ENCODE results near the gene FAAP20.

Gene FAAP20, protein sequence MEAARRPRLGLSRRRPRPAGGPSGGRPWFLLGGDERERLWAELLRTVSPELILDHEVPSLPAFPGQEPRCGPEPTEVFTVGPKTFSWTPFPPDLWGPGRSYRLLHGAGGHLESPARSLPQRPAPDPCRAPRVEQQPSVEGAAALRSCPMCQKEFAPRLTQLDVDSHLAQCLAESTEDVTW

GRCh38 chr1:2194319-2194897 is at the start of gene FAAP20:
Gene FAAP20, minus strand, starts transcription at chr1:2194772. Its CDS starts 23 bp downstream, at chr1:2194749.
- no peak for DNase-seq

GRCh38 chr1:2242814-2243725 is 48.5 kb upstream of the FAAP20 start:
- DNase-seq: no peak

DNA sequence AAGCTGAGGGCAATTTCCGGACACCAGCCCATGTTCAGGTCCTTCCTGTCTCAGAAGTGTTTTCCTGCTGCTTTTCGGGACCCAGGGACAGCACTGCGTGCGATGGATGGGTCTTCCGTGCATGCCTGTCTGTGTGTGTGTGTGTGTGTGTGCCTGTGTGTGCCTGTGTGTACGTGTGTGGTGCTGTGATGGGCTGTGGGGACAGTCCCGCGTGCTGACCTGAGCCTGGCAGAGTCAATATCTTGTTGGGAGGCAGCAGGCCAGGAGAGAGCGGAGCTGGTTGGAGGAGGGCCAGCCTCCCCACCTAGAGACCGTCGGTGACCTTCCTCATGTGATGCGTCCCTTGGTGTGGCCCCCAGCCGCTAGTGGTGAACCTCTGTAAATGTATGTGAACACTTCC is 47.2 kb upstream of the FAAP20 start:
- no peak for DNase-seq

DNA sequence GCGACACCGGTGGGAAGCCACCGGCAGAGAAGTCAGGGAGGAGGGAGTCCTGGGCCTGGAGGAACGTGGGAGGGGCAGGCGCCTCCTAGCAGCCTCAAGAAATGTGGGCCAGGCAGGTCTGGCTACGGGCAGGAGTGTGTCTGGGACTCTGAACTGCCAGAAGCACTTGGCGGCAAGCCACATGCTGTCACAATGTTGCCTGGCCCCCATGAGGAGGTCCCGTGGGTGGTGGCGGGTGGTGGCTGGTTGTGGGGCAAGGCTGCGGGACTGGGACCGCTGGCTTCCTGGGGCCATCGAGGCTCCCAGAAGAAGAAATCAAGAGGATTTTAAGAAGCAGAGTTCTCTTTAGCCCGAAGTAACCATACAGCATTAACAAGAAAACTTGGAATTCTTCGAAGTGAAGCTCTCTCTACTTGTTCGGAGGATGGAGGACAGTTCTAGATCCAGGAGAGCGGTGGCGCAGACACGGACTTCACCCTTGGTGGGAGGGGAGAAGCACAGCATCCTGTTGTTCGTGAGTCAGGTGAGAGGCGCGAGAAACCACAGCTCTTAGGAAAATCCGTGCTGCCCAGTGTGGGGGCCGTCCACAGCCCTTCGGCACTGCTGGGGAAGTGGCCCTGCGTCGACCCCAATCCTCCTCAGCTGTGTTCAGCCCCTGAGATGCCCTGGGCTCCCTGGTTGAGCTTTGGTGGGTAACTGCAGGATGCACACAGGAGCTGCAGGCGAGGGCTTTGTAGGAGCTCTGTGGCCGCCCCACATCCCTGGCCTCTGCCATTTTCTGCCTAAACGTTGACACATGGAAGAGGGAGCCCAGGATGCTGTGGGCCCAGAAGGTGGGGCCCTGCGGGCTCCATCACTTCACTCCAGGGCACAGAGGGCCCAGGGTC is 45.9 kb upstream of the FAAP20 start:
- no peak for DNase-seq

DNA sequence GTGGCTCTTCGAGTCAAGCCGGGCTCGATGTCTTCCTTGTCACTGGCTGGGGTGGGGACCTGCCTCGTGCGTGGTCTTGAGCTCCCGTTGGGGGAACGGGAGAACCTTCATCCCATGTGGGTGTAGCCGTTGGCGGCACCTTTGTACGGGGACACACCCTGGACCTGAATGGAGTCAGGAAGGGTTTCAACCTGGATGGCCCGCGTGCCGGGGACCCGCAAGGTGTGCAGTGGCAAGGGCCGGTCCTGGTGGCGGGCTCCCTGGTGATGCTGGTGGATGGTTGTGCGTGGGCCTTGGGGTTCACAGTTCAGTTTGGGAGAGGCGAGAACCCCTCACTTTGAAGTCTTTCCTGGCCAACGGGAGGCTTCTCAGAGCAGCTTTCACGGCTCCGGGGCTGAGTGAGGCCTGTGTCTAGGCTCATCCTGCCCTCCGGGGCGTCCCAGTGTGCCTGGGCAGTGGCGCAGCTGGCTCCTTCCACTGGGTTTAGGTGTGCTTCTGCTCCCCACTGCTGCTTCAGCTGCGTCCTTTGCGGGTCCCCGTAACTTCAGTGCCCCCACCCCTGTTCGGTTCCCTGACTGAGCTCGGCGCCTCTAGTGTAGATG is 44.9 kb upstream of the FAAP20 start:
- DNase-seq: no peak

DNA sequence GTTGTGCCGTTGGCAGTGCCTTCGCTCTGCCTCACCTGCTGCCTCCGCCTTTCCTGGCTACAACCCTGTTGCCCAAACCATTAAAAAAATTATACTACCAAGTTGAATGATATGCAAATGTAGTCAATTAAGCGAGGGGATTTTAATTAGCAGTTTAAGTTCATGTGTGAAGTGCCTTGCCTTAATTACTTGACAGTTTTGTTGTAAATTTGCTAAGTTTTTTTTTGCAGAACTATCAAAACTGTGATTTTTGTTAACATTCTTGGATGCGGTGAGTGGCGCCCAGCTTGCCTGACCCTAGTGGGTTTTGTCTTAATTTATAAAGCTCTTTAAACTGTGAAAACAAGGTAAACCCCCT is 44.4 kb upstream of the FAAP20 start:
- DNase-seq: no peak

DNA sequence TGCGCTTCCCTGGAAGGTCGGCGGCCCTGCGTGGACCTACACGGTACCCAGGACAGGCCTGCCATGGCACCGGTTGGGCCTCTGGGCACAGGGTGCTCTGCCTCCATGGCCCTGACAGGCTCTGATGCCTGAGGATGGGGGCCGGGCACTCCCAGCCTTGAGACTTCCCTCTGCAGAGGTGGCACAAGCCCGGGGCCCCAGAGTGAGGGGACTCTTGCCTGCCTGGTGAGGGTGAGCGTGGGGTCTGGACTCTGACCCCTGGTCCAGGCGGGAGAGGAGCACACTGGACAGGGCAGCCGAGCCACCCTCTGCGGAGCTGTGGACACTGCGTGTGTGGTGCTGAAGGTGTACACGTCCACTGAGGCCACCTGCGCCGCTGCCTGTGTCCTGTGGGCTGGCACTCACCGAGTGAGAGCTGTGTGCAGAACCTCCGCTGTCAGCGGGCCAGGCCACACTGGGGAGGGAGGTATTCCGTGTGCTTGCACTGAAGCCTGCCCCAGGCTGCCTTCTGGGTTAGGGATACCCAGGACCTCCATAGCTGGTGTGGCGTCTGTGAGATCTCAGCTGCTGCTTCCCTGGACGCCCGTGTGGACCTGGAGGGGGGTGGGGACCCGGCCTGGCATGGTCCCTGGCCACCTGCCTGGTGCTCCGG is 43.9 kb upstream of the FAAP20 start:
- no peak for DNase-seq

DNA sequence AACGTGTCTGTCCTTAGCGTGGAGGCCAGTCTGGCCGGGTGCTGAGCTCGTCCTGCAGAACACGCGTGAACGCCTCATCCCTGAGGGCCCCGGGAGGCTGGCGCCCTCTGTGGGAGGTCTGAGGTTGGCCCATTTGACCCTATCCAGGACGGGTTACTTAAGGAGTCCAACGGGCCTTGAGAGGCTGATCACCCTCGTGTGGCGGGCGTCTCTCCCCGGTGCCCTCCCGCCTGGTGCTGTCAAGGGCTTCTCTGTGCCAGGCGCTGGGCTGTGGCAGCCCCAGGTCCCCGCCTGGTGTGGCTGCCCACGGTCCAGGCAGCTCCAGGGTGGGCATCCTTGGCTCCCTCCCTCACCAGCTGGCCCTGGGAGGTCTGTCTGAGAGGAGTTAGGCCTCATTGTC is 43.2 kb upstream of the FAAP20 start:
- no peak for DNase-seq

DNA sequence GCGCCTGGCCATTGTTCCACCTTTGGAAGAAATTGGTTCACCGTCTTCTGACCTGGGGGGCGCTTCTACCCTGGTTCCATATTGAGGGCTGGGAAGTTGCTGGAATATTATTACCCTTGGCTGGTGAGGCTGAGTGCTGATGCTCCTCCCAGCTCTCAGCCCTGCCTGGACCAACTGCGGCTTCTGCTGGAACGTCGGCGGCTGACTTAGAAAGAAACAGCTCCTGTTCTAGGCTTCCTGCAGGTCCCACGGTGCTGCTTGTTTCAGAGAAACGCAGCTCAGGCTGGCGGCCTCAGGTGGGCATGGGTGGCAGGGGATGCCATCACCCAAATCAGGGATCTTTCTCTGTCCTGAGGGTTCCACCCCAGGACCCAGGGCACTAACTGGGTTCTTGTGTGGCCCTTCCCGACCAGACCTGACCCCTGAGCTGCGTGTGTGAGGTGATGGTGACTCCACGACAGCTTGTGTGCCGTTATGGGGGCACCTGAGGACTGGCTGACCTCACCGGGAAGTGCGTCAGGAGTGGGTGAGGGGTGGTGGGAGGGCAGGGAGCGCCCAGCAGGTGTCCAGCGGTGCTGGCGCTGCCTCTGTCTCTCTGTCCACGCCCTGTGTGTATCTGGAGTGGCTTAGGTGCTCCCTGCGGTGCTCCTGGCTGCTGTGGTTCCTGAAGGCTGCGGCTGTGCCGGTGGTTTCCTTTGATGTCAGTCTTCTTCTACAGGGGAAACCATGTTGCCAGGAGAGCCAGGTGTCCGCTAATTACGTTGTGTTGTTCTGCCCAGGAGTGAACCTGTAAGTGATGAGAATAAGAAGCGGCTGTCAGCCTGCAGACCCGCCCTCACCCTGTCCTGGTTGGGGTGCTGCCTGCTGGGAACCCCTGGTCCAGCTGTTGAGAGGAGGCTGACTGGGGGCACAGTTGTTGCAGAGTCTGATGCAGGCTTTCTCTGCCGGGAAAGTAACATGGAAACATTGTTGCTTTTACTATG is 42.4 kb upstream of the FAAP20 start:
- DNase-seq: no peak

GRCh38 chr1:2235300-2235998 is 40.9 kb upstream of the FAAP20 start:
- DNase-seq: no peak

- DNase-seq: no peak
These were observed 40.2 kb upstream of the FAAP20 start for GRCh38 chr1:2234762-2235113.

DNA sequence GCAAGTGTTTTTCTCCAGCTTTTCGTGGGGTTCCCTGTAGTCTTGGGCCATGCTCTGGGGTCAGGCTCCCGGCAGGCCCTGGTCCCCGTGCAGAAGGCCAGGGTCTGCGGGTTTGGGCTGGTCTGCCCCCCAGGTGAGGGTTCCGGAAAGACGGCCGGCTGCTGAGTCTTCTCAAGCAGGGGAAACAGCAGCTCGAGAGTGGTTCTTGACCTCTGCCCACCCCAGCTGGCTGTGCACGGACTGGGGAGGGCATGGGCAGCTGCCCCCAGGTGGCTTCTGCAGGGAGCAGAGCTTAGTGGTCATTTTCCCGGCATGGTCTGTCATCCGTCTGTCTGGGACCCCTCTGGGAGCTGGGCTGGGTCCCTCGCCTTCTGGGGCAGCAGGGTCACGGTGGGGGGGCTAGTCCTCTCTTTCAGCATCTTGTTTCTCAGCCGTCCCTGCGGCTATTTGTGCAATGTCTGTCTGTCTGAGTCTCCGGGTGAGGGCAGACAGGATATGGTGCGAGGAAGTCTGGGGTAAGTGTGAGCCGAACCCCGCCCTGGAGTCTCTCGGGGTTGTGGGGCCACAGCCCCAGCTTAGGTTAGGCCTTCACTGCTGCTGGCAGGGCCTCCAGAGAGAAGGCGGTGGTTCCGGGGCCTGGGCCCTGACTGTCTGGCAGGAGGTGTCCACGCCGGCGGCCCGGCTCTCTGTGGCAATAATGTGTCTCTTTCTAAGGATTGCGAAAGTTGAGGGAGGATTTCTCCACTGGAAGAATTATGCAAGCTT is 39.6 kb upstream of the FAAP20 start:
- DNase-seq: peak; percentile 96

GRCh38 chr1:2233468-2233867 is 38.9 kb upstream of the FAAP20 start:
- DNase-seq: no peak

GRCh38 chr1:2232916-2233438 is 38.4 kb upstream of the FAAP20 start:
- DNase-seq: no peak

DNA sequence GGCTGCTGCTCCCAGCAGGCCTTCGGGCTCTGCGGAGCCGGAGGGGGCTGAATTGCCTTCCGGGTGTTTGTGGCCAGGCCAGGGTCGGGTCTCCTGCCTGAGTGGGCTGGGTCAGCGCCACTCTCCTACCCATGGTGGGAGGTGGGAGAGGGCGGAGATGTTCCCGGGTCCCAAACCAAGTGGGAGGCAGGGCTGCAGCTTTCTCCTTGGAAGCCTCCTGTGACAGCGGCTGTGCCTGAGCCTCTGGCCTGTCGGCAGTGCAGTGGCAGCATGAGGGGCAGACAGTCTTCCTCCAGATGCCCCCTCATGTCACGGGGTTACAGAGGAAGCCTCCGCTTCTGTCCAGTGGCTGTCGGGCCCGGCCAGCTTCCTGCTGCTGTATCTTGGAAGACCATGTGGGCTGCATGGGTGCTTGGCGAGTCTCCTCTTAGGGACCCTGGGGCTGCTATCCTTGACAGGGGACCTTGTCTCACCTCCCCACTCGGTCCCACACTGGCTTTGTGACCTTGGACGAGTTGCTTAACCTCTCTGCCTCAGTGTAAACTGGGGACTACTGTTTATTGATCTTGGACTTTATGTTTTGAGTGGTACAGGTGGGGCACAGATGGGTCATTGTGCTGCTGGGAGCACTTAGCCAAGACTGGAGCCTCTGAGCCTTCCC is 37.8 kb upstream of the FAAP20 start:
- no peak for DNase-seq

DNA sequence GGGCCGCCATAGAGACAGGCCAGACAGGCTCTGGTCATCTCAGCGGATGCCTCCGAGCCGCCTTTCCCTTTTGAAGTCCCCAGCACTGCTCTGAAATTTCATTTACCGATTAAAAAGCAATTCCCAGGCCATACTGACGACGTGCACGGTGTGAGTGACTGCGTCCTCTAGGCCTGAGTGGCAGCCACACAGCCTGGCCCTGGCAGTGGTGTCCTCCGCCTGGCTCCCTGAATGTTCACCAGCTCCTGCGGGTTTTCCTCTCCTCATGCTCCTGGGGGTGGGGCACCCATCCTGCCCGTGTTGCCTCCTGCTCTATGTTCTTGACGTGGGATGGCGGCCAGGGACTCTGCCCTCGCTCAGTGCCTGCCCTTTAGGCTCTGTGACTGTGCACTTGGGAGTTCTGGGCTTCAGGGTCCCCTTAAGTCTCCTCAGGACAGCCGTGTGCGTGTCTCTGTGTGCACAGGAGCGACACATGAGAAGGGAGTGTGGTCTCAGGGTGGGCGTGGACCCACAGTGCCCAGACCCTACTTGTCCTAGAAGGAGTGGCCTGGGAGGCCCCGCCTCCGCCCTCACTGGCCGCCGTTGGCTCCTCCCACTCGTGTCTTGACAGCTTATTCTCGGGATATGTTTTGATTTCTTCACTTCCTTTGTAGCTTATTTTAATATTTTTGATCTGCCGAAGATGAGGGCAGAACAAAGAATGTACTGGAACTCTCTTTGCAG is 37.1 kb upstream of the FAAP20 start:
- DNase-seq: no peak

- DNase-seq: no peak
These were observed 36.4 kb upstream of the FAAP20 start for GRCh38 chr1:2230781-2231531.
